HTERT RPE-1 (cell line): ENCODE results near the gene TBC1D3D.
"Not testable (repeated sequence)": the region's sequence is repeated elsewhere in the genome, so short reads cannot be mapped to it uniquely, and the experiment has no call there.

Experiments used
- in situ Hi-C: fragments of 300-500 bp; cut with MboI; formaldehyde crosslinking; loops from 4 replicates; pipeline ENCODE4 v1.14.3; 2020; ENCODE audit warnings: low sequenced_read_pairs

Gene TBC1D3D

DNA sequence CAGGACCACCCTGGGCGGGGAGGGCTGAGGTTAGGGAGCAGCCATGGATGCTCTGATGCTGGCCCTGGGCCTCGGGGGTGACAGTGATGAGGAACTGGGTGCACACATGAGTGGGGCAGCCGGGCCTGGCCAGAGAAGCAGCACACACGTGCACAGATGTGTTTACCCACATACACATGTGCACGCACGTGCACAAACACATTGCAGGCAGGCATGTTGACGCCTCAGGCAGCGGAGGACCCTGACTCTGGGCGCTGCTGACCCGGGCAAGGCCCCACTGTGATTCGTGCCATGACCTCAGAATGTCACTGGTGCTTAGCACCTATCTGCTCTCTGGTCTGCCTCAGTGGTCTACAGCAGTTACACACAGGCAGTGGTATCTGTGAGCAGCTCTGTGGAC lies at the start of gene TBC1D3D:
Gene TBC1D3D, plus strand, starts transcription at position 301 of the 400 bp plus-strand sequence. CDS start 1,585 bp downstream, outside the sequence.
- in situ Hi-C loops: not testable (repeated sequence)

DNA sequence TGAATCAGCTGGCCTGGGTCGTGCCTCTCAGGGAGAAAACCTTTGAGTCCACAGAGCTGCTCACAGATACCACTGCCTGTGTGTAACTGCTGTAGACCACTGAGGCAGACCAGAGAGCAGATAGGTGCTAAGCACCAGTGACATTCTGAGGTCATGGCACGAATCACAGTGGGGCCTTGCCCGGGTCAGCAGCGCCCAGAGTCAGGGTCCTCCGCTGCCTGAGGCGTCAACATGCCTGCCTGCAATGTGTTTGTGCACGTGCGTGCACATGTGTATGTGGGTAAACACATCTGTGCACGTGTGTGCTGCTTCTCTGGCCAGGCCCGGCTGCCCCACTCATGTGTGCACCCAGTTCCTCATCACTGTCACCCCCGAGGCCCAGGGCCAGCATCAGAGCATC lies 14.8 kb upstream of the TBC1D3D start, which contains the start of gene TBC1D3L:
Gene TBC1D3L, minus strand, starts transcription at position 101 of the 400 bp plus-strand sequence. CDS start 1,540 bp downstream, outside the sequence.
- in situ Hi-C loops: not testable (repeated sequence)
